Neural cell (in vitro differentiated cells): Measurements from ENCODE around the gene DTL. TPM values are rescaled to one million over a fixed set of nuclear protein-coding genes. Genes with fewer than 3 reads are reported as not detected.

ENCODE experiments used
- H2AFZ ChIP-seq: fragments of 200-600, 300-800 bp; sonication (generic), shearing (Covaris generic); 2 replicates; pipeline ENCODE4 v1.6.0; 2014; ENCODE audit warnings: low read depth, mild to moderate bottlenecking, antibody characterized with exemption, low read length, moderate library complexity
- H3F3A ChIP-seq: fragments of 200-600 bp; shearing (Covaris generic); 2 replicates; pipeline ENCODE4 v1.6.1; 2016; ENCODE audit warnings: mild to moderate bottlenecking, moderate library complexity, mixed read lengths, antibody characterized with exemption, low read length; ENCODE audit not compliant: insufficient read depth, poor library complexity, severe bottlenecking
- H3K27ac ChIP-seq: fragments of 200-600, 300-800 bp; sonication (generic), shearing (Covaris generic); 2 replicates; pipeline ENCODE4 v1.5.1; 2014; ENCODE audit warnings: mild to moderate bottlenecking, low read length, moderate library complexity
- H3K27me3 ChIP-seq: fragments of 300-800, 200-600 bp; sonication (generic), shearing (Covaris generic); 2 replicates; pipeline ENCODE4 v1.6.0; 2014; ENCODE audit warnings: mild to moderate bottlenecking, low read depth, low read length, moderate library complexity; ENCODE audit not compliant: insufficient read depth
- H3K36me3 ChIP-seq: fragments of 300-800, 200-600 bp; sonication (generic), shearing (Covaris generic); 2 replicates; pipeline ENCODE4 v1.5.1; 2014; ENCODE audit warnings: mild to moderate bottlenecking, antibody characterized with exemption, low read length, moderate library complexity; ENCODE audit not compliant: insufficient read depth
- H3K4me2 ChIP-seq: fragments of 300-800, 200-600 bp; sonication (generic), shearing (Covaris generic); 2 replicates; pipeline ENCODE4 v1.6.0; 2014; ENCODE audit warnings: mild to moderate bottlenecking, low read length
- H3K4me3 ChIP-seq: fragments of 300-800, 200-600 bp; sonication (generic), shearing (Covaris generic); 2 replicates; pipeline ENCODE4 v1.5.1; 2014; ENCODE audit warnings: mild to moderate bottlenecking, low read length, moderate library complexity
- H3K79me2 ChIP-seq: fragments of 200-600 bp; shearing (Covaris generic); replicated peaks from 2 replicates; pipeline ENCODE4 v1.6.0; 2014; ENCODE audit warnings: mild to moderate bottlenecking, low read length, moderate library complexity; ENCODE audit not compliant: insufficient read depth
- H3K9ac ChIP-seq: fragments of 300-800, 200-600 bp; sonication (generic), shearing (Covaris generic); 2 replicates; pipeline ENCODE4 v1.6.1; 2016; ENCODE audit warnings: mild to moderate bottlenecking, low read length, mixed read lengths
- H3K9me2 ChIP-seq: fragments of 200-600 bp; shearing (Covaris generic); 2 replicates; pipeline ENCODE4 v1.6.1; 2016; ENCODE audit warnings: mild to moderate bottlenecking, low read length, mixed read lengths; ENCODE audit not compliant: insufficient read depth
- H3K9me3 ChIP-seq: fragments of 200-600, 300-800 bp; sonication (generic), shearing (Covaris generic); 2 replicates; pipeline ENCODE4 v1.6.1; 2016; ENCODE audit warnings: mild to moderate bottlenecking, mixed run types, low read length, moderate library complexity, mixed read lengths
- H4K20me1 ChIP-seq: fragments of 200-600 bp; shearing (Covaris generic); 2 replicates; pipeline ENCODE4 v1.6.1; 2016; ENCODE audit warnings: mild to moderate bottlenecking, mixed run types; ENCODE audit not compliant: insufficient read depth
- EP300 ChIP-seq: fragments of 450-650 bp; conservative IDR thresholded peaks from 2 replicates; pipeline ENCODE4 v1.6.1; 2014; ENCODE audit warnings: antibody characterized with exemption, mild to moderate bottlenecking, moderate library complexity; ENCODE audit not compliant: poor library complexity, severe bottlenecking
- EZH2 ChIP-seq: fragments of 200-600, 300-800 bp; shearing (Covaris generic), sonication (generic); IDR thresholded peaks from 2 replicates; pipeline ENCODE4 v1.6.1; 2014; ENCODE audit warnings: antibody characterized with exemption, low read length, borderline replicate concordance, mild to moderate bottlenecking; ENCODE audit not compliant: insufficient read depth, poor library complexity, severe bottlenecking
- MXI1 ChIP-seq: fragments of 450-650 bp; conservative IDR thresholded peaks from 2 replicates; pipeline ENCODE4 v1.6.1; 2014; ENCODE audit warnings: antibody characterized with exemption, mild to moderate bottlenecking; ENCODE audit not compliant: poor library complexity, severe bottlenecking
- POLR2AphosphoS5 ChIP-seq: IDR thresholded peaks from 2 replicates; pipeline ENCODE4 v1.6.1; 2012
- RAD21 ChIP-seq: fragments of 450-650 bp; conservative IDR thresholded peaks from 2 replicates; pipeline ENCODE4 v1.6.1; 2014; ENCODE audit warnings: antibody characterized with exemption, mild to moderate bottlenecking, moderate library complexity
- REST ChIP-seq: IDR thresholded peaks from 2 replicates; pipeline ENCODE4 v1.6.1; 2012; ENCODE audit warnings: borderline replicate concordance
- SMC3 ChIP-seq: fragments of 450-650 bp; conservative IDR thresholded peaks from 2 replicates; pipeline ENCODE4 v1.6.1; 2014; ENCODE audit warnings: antibody characterized with exemption, mild to moderate bottlenecking, moderate library complexity; ENCODE audit not compliant: poor library complexity
- TAF1 ChIP-seq: IDR thresholded peaks from 2 replicates; pipeline ENCODE4 v1.6.1; 2012; ENCODE audit warnings: low read depth
- polyA plus RNA-seq: library from polyadenylated mRNA; depleted of rRNA; stranded (reverse); fragments of >200 nt; gene quantifications from 2 replicates; pipeline ENCODE4 v1.2.3, GENCODE V29; 2014

Gene DTL
- polyA plus RNA-seq, 1 donor from 2014 or later: 1.1 TPM

GRCh38 chr1:212004895-212005608 lies 30.5 kb upstream of the DTL start:
- H3K9me3 ChIP-seq: no peaks in the 10 kb centered on the region
- peaks cover 5% of the 10 kb centered on the region for H3K36me3 ChIP-seq
- no peaks in the 10 kb centered on the region for H3F3A ChIP-seq
- no peak overlapping the region for H2AFZ ChIP-seq
- TF ChIP-seq POLR2AphosphoS5 (no peak), SMC3 (no peak)
- no peaks in the 10 kb centered on the region for H3K79me2 ChIP-seq
- no peaks in the 10 kb centered on the region for H3K9me2 ChIP-seq
- H3K9ac ChIP-seq: no peak overlapping the region
- H3K27me3 ChIP-seq: no peaks in the 10 kb centered on the region
- no peaks in the 10 kb centered on the region for H4K20me1 ChIP-seq
- no peak overlapping the region for H3K4me3 ChIP-seq
- H3K4me2 ChIP-seq: no peak overlapping the region
- H3K27ac ChIP-seq: no peak overlapping the region

GRCh38 chr1:212007178-212007577 lies 28.4 kb upstream of the DTL start:
- Histone ChIP-seq H3K9ac (no peak overlapping the region), H3K79me2 (no peaks in the 10 kb centered on the region), H3K4me2 (no peak overlapping the region), H4K20me1 (no peaks in the 10 kb centered on the region), H3K36me3 (peaks cover 5% of the 10 kb centered on the region), H3K9me2 (no peaks in the 10 kb centered on the region), H3K27me3 (no peaks in the 10 kb centered on the region), H3K9me3 (no peaks in the 10 kb centered on the region), H2AFZ (no peak overlapping the region), H3K4me3 (no peak overlapping the region), H3K27ac (no peak overlapping the region), H3F3A (no peaks in the 10 kb centered on the region)
- TF ChIP-seq MXI1 (no peak), RAD21 (no peak), EZH2 (no peak), EP300 (no peak), POLR2AphosphoS5 (no peak), REST (no peak), SMC3 (no peak)

- H4K20me1 ChIP-seq: no peaks in the 10 kb centered on the region
- H3K36me3 ChIP-seq: peaks cover 5% of the 10 kb centered on the region
- no peaks in the 10 kb centered on the region for H3K9me3 ChIP-seq
- H3K4me2 ChIP-seq: no peak overlapping the region
- H3K4me3 ChIP-seq: no peak overlapping the region
- H3K9ac ChIP-seq: no peak overlapping the region
- no peak overlapping the region for H3K27ac ChIP-seq
- no peaks in the 10 kb centered on the region for H3K27me3 ChIP-seq
- no peaks in the 10 kb centered on the region for H3K79me2 ChIP-seq
- no peaks in the 10 kb centered on the region for H3F3A ChIP-seq
- no peak for TF ChIP-seq RAD21
- no peak for TF ChIP-seq SMC3
- TF ChIP-seq TAF1: no peak
- TF ChIP-seq REST: no peak
- TF ChIP-seq EZH2: no peak
- H3K9me2 ChIP-seq: no peaks in the 10 kb centered on the region
- H2AFZ ChIP-seq: no peak overlapping the region
Measured at GRCh38 chr1:212007886-212008285, 27.7 kb upstream of the DTL start.
